Stimulated activated CD4-positive, alpha-beta T cell treated with anti-CD3 and anti-CD28 coated beads, Interleukin-4, amount 100 ng/mL, for 48 hours (primary cell): ENCODE data around the gene PTBP3.
"Not testable (repeated sequence)": the region's sequence is repeated elsewhere in the genome, so short reads cannot be mapped to it uniquely, and the experiment has no call there.

Source experiments
- DNase-seq, 2 donors: peaks; one replicate each; pipeline ENCODE4 v3.0.0-alpha.2; 2020; ENCODE audit warnings: low read depth in 2 of 2

Gene PTBP3

GRCh38 chr9:112271466-112272098, 61.8 kb downstream of the PTBP3 start:
- DNase-seq, result no peak

GRCh38 chr9:112268413-112268812, 65.0 kb downstream of the PTBP3 start:
- no peak for DNase-seq

- not testable (repeated sequence) for DNase-seq
Measured at GRCh38 chr9:112267086-112267485, 66.3 kb downstream of the PTBP3 start.

- DNase-seq, result no peak
Measured at GRCh38 chr9:112265391-112265790, 68.0 kb downstream of the PTBP3 start.

- no peak for DNase-seq
Measured at GRCh38 chr9:112262577-112262976, 70.8 kb downstream of the PTBP3 start.

GRCh38 chr9:112261133-112261532, 72.3 kb downstream of the PTBP3 start:
- DNase-seq, result no peak

GRCh38 chr9:112258106-112258505, 75.3 kb downstream of the PTBP3 start:
- DNase-seq, result no peak

GRCh38 chr9:112252194-112252593, 81.2 kb downstream of the PTBP3 start:
- DNase-seq, result peak in 1 of 2 donors; percentile 3

- DNase-seq, result no peak
Measured at GRCh38 chr9:112249277-112249676, 84.1 kb downstream of the PTBP3 start.

- no peak for DNase-seq
Measured at GRCh38 chr9:112248722-112249121, 84.7 kb downstream of the PTBP3 start.

- no peak for DNase-seq
Measured at GRCh38 chr9:112247090-112247489, 86.3 kb downstream of the PTBP3 start.

GRCh38 chr9:112245126-112245525, 88.3 kb downstream of the PTBP3 start:
- no peak for DNase-seq

GRCh38 chr9:112242147-112242804, 91.1 kb downstream of the PTBP3 start:
- DNase-seq, result no peak

- no peak for DNase-seq
Measured at GRCh38 chr9:112241491-112241890, 91.9 kb downstream of the PTBP3 start.

- no peak for DNase-seq
Measured at GRCh38 chr9:112239708-112240107, 93.7 kb downstream of the PTBP3 start.

GRCh38 chr9:112239284-112239683, 94.1 kb downstream of the PTBP3 start:
- no peak for DNase-seq

GRCh38 chr9:112234779-112235178, 98.6 kb downstream of the PTBP3 start:
- DNase-seq, result no peak

- no peak for DNase-seq
Measured at GRCh38 chr9:112233769-112234168, 99.7 kb downstream of the PTBP3 start.

GRCh38 chr9:112232233-112232632, 101.2 kb downstream of the PTBP3 start:
- no peak for DNase-seq

- no peak for DNase-seq
Measured at GRCh38 chr9:112226091-112226490, 107.3 kb downstream of the PTBP3 start.

GRCh38 chr9:112224401-112225289, 108.8 kb downstream of the PTBP3 start:
- DNase-seq, result no peak

GRCh38 chr9:112218908-112219307, 114.5 kb downstream of the PTBP3 start:
- DNase-seq, result no peak

- no peak for DNase-seq
Measured at GRCh38 chr9:112212926-112213325, 120.5 kb downstream of the PTBP3 start.
